GM21723 (cell line): ENCODE results near the gene UBASH3A.

ENCODE experiments used
- ATAC-seq: cut with Tn5 transposase; IDR thresholded peaks from one replicate; pipeline ENCODE4 v1.9.1; 2021; ENCODE audit warnings: mild to moderate bottlenecking, moderate library complexity; ENCODE audit not compliant: unreplicated experiment

UBASH3A gene

GRCh38 chr21:42447182-42447581 lies 43.5 kb downstream of the UBASH3A start:
- ATAC-seq = no peak

GRCh38 chr21:42447732-42448131 lies 44.0 kb downstream of the UBASH3A start:
- no peak for ATAC-seq

GRCh38 chr21:42448686-42449085 lies 45.0 kb downstream of the UBASH3A start:
- no peak for ATAC-seq

- no peak for ATAC-seq
These were observed 48.2 kb downstream of the UBASH3A start for GRCh38 chr21:42451941-42452340.

- no peak for ATAC-seq
These were observed 48.9 kb downstream of the UBASH3A start for GRCh38 chr21:42452401-42453223.

- no peak for ATAC-seq
These were observed 49.7 kb downstream of the UBASH3A start for GRCh38 chr21:42453224-42453985.

DNA sequence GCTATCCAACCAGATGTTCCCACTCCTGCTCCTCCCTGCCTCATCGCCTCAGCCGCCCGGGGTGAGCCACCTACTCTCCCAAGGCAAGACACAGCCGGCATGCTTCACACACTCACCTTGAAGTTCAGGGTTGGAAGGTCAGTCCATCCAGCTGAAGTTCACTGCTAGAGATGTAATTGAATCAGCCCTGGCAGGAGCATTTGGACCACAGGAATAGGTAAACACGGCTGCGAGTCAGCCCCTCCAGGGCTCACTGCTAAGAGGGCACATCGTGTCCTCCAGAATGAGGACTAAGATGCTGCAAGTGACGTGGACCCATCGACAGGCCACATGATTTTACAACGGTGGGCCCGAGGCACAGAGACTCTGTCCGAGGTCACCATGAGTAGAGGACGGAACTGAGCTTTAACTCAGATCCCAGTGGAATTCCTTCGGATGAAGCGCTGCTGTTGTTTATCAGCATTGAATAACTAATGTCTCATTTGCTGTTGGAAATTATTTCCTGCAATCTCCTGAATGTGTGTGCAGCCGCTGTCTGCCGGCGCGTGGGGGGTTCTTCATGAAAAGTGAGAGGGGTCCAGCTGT lies 50.4 kb downstream of the UBASH3A start:
- no peak for ATAC-seq

DNA sequence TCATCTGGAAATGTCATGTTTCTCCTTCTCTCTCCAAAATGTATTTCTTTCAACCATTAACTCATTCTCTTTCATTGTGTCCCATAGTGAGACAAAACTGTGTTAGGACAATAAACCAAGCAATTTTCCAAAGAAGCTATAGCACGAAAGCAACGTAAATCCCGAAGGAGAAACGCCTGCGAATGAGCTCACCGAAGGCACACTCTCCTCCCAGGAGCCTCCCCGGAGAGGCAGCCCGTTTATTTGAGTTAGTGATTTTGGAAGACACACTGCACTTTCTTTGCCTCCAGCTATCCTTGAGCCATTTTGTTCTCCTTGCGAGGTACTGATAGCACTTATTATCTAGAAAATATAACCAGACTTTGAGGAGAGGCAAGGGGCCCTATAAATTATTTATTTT lies 51.1 kb downstream of the UBASH3A start:
- no peak for ATAC-seq

DNA sequence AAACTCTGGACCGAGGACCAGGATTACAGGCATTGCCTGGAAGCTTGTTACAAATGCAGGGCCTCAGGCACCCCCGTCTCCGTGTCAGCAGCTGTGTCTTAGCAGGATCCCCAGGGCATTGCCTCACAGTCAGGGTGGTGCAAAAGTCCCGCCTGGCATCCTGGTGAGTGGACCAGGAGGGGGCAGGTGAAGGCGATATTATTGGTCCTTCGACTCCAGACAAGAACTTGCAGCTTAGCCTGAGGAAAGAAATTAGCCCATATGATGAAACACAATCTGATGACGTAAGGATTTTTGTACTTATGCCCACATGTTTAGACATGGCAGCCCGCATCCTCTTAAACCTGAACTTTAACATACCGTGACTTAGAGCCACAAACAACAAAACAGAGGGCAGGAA lies 51.5 kb downstream of the UBASH3A start:
- no peak for ATAC-seq

GRCh38 chr21:42455754-42456440 lies 52.2 kb downstream of the UBASH3A start:
- ATAC-seq = no peak

DNA sequence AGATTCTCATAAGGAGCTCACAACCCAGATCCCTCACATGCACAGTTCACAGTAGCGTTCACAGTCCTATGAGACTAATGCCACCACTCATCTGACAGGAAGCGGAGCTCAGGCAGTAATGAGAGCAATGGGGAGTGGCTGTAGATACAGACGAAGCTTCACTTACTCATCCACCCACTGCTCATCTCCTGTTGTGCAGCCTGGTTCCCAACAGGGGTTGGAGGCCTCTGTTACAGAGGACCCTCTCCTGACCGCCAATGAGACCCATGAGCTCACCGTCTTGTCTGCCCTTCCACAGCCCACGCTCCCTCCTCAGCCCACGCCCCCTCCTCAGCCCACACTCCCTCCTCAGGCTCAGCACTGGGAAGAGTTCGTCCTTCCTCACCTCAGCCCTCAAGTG lies 52.8 kb downstream of the UBASH3A start:
- ATAC-seq = no peak

GRCh38 chr21:42459082-42459460 lies 55.4 kb downstream of the UBASH3A start:
- no peak for ATAC-seq

- no peak for ATAC-seq
These were observed 56.0 kb downstream of the UBASH3A start for GRCh38 chr21:42459546-42460215.

GRCh38 chr21:42460391-42461184 lies 56.9 kb downstream of the UBASH3A start:
- ATAC-seq = peak; percentile 58

GRCh38 chr21:42461185-42461520 lies 57.5 kb downstream of the UBASH3A start:
- no peak for ATAC-seq

- no peak for ATAC-seq
These were observed 58.5 kb downstream of the UBASH3A start for GRCh38 chr21:42461881-42462877.

DNA sequence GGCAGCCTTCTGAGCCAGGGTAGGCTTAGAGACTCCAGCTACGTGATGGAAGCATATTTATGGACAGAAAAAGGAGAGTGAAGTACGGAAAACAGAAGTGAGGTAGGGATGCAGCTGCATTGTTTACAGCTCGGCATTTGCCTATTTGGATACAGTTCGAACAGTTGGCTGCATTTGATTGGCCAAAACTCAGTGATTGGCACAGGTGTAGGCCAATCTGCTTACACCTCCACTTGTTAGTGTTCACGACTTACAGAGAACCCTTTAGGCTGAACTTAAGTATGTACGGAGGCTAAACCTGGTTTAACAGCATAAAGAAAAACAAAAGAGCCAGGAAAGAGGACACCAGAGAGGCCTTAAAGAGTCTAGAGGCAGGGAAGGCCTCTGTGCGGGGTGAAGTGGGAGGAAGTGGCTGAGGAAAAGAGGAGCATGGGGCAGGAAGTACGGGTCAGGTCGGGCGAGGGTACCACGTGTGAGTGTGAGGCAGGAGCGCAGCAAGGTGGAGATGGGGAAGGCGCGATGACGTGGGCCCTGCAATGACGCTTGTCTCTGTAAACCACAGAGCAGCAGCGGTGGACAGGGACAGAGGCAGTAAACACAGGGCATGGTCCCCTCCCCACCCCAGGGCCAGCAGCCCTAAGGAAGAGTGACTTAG lies 60.3 kb downstream of the UBASH3A start:
- no peak for ATAC-seq
